H9 (cell line): ENCODE results near the gene ADAMTS15. TPM values are rescaled to one million over a fixed set of nuclear protein-coding genes. Genes with fewer than 3 reads are reported as not detected.

Experiments
- DNase-seq: peaks from one replicate; pipeline ENCODE4 v3.0.0-alpha.2; 2017
- H2AFZ ChIP-seq: one replicate; pipeline ENCODE4 v1.6.1; 2013; ENCODE audit warnings: mild to moderate bottlenecking, low read length, control low read depth, moderate library complexity
- H2AK5ac ChIP-seq: 2 replicates; pipeline ENCODE4 v1.6.1; 2013; ENCODE audit warnings: low read length, control low read depth, mixed read lengths; ENCODE audit not compliant: insufficient read length
- H2BK120ac ChIP-seq: one replicate; pipeline ENCODE4 v1.6.1; 2013; ENCODE audit warnings: low read depth, mild to moderate bottlenecking, low read length, control low read depth, inconsistent platforms; ENCODE audit not compliant: poor library complexity, severe bottlenecking
- H2BK12ac ChIP-seq: 2 replicates; pipeline ENCODE4 v1.6.1; 2013; ENCODE audit warnings: low read length, control low read depth, mixed read lengths, low read depth; ENCODE audit not compliant: insufficient read length
- H2BK15ac ChIP-seq: 2 replicates; pipeline ENCODE4 v1.6.1; 2013; ENCODE audit warnings: low read depth, low read length, control low read depth
- H2BK20ac ChIP-seq: one replicate; pipeline ENCODE4 v1.6.1; 2013; ENCODE audit warnings: low read depth, mild to moderate bottlenecking, low read length, control low read depth, inconsistent platforms; ENCODE audit not compliant: poor library complexity, severe bottlenecking
- H2BK5ac ChIP-seq: 2 replicates; pipeline ENCODE4 v1.6.1; 2013; ENCODE audit warnings: low read length, control low read depth, mixed read lengths; ENCODE audit not compliant: insufficient read length
- H3K14ac ChIP-seq: 2 replicates; pipeline ENCODE4 v1.6.1; 2013; ENCODE audit warnings: low read length, control low read depth; ENCODE audit not compliant: insufficient read depth
- H3K18ac ChIP-seq: 2 replicates; pipeline ENCODE4 v1.6.1; 2013; ENCODE audit warnings: low read depth, mild to moderate bottlenecking, mixed read lengths, low read length, control low read depth; ENCODE audit not compliant: insufficient read length
- H3K23ac ChIP-seq: 2 replicates; pipeline ENCODE4 v1.6.1; 2013; ENCODE audit warnings: low read length, control low read depth, mixed read lengths, low read depth; ENCODE audit not compliant: insufficient read length
- H3K23me2 ChIP-seq: 2 replicates; pipeline ENCODE4 v1.6.1; 2013; ENCODE audit warnings: low read depth, mild to moderate bottlenecking, mixed read lengths, low read length, control low read depth; ENCODE audit not compliant: insufficient read length, poor library complexity, severe bottlenecking
- H3K27ac ChIP-seq: 2 replicates; pipeline ENCODE4 v1.5.1; 2013; ENCODE audit warnings: low read length, control low read depth, mixed read lengths, low read depth; ENCODE audit not compliant: insufficient read length
- H3K27me3 ChIP-seq: 2 replicates; pipeline ENCODE4 v1.6.1; 2013; ENCODE audit warnings: low read length, control low read depth, inconsistent platforms; ENCODE audit not compliant: insufficient read depth
- H3K4ac ChIP-seq: 2 replicates; pipeline ENCODE4 v1.6.1; 2013; ENCODE audit warnings: low read depth, mild to moderate bottlenecking, control low read depth, inconsistent platforms, low read length, moderate library complexity
- H3K4me1 ChIP-seq: 2 replicates; pipeline ENCODE4 v1.6.1; 2013; ENCODE audit warnings: low read length, control low read depth, inconsistent platforms; ENCODE audit not compliant: insufficient read depth
- H3K4me2 ChIP-seq: 2 replicates; pipeline ENCODE4 v1.6.1; 2013; ENCODE audit warnings: low read length, control low read depth, mixed read lengths; ENCODE audit not compliant: insufficient read length, insufficient read depth
- H3K56ac ChIP-seq: 2 replicates; pipeline ENCODE4 v1.6.1; 2013; ENCODE audit warnings: low read depth, mild to moderate bottlenecking, mixed read lengths, low read length, control low read depth; ENCODE audit not compliant: insufficient read length
- H3K79me1 ChIP-seq: 2 replicates; pipeline ENCODE4 v1.6.1; 2013; ENCODE audit warnings: low read depth, mild to moderate bottlenecking, moderate library complexity, low read length, control low read depth, inconsistent platforms; ENCODE audit not compliant: insufficient read depth, poor library complexity, severe bottlenecking
- H3K79me2 ChIP-seq: 2 replicates; pipeline ENCODE4 v1.6.1; 2013; ENCODE audit warnings: low read length, control low read depth, inconsistent platforms; ENCODE audit not compliant: insufficient read depth
- H3K9ac ChIP-seq: 2 replicates; pipeline ENCODE4 v1.6.1; 2013; ENCODE audit warnings: low read length, control low read depth, mixed read lengths; ENCODE audit not compliant: insufficient read length; ENCODE audit errors: extremely low read depth
- H3K9me3 ChIP-seq: one replicate; pipeline ENCODE4 v1.6.1; 2013; ENCODE audit warnings: low read depth, low read length, inconsistent platforms; ENCODE audit not compliant: control insufficient read depth
- H3T11ph ChIP-seq: one replicate; pipeline ENCODE4 v1.6.1; 2013; ENCODE audit warnings: mild to moderate bottlenecking, low read length, control low read depth, inconsistent platforms
- H4K20me1 ChIP-seq: one replicate; pipeline ENCODE4 v1.6.1; 2013; ENCODE audit not compliant: control insufficient read depth, insufficient read length, insufficient read depth
- H4K5ac ChIP-seq: 2 replicates; pipeline ENCODE4 v1.6.1; 2013; ENCODE audit warnings: low read depth, mild to moderate bottlenecking, mixed read lengths, low read length, control low read depth; ENCODE audit not compliant: insufficient read length
- H4K8ac ChIP-seq: replicated peaks from 2 replicates; pipeline ENCODE4 v1.6.1; 2013; ENCODE audit warnings: low read length, control low read depth, mixed read lengths, low read depth; ENCODE audit not compliant: insufficient read length
- H4K91ac ChIP-seq: 2 replicates; pipeline ENCODE4 v1.6.1; 2013; ENCODE audit warnings: low read depth, mild to moderate bottlenecking, moderate library complexity, mixed read lengths, low read length, control low read depth; ENCODE audit not compliant: insufficient read length
- H3K27ac Mint-ChIP-seq, 3 experiments: 2 replicates in 2 of 3; 3 replicates in 1 of 3; pipeline ENCODE4 v1.8.0; 2020 to 2021; ENCODE audit warnings: mixed read lengths in 3 of 3, mild to moderate bottlenecking in 1 of 3, moderate library complexity in 1 of 3
- H3K27me3 Mint-ChIP-seq: 2 replicates; pipeline ENCODE4 v1.8.0; 2021; ENCODE audit warnings: low read depth, mild to moderate bottlenecking, moderate library complexity, mixed read lengths
- H3K36me3 Mint-ChIP-seq, 3 experiments: 2 replicates in 2 of 3; 3 replicates in 1 of 3; pipeline ENCODE4 v1.8.0; 2020 to 2021; ENCODE audit warnings: low read depth in 3 of 3, mixed read lengths in 3 of 3; ENCODE audit not compliant: insufficient read depth in 1 of 3
- H3K4me1 Mint-ChIP-seq, 2 experiments: 2 replicates each; pipeline ENCODE4 v1.8.0; 2020; ENCODE audit warnings: mixed read lengths in 2 of 2
- H3K4me3 Mint-ChIP-seq, 2 experiments: 2 replicates in 1 of 2; 3 replicates in 1 of 2; pipeline ENCODE4 v1.8.0; 2020 to 2021; ENCODE audit warnings: mild to moderate bottlenecking in 2 of 2, mixed read lengths in 2 of 2, moderate library complexity in 1 of 2
- H3K9me3 Mint-ChIP-seq, 2 experiments: 2 replicates in 1 of 2; 3 replicates in 1 of 2; pipeline ENCODE4 v1.8.0; 2020; ENCODE audit warnings: mild to moderate bottlenecking in 2 of 2, mixed read lengths in 2 of 2, moderate library complexity in 1 of 2
- WGBS: extraction: QIAGEN DNeasy Blood & Tissue Kit; methylation state at CpG from one replicate; pipeline ENCODE4 v1.1.7; 2013; ENCODE audit warnings: missing lambda C conversion rate, low lambda C conversion rate, mixed read lengths; ENCODE audit not compliant: insufficient read length; ENCODE audit errors: extremely low coverage; 5-methylcytosine and 5-hydroxymethylcytosine counted together
- total RNA-seq: library from RNA; stranded (reverse); gene quantifications from 2 replicates; pipeline ENCODE4 v1.2.1, GENCODE V29; 2021
- TF ChIP-seq, protein P1 (sequence below): fragments of 200-600 bp; sonication (generic); conservative IDR thresholded peaks from 3 replicates; pipeline ENCODE4 v1.8.0; 2021; ENCODE audit warnings: antibody characterized with exemption, mild to moderate bottlenecking

The ADAMTS15 gene
- total RNA-seq, 1 experiment from 2014 or later, result 1.3 TPM

DNA sequence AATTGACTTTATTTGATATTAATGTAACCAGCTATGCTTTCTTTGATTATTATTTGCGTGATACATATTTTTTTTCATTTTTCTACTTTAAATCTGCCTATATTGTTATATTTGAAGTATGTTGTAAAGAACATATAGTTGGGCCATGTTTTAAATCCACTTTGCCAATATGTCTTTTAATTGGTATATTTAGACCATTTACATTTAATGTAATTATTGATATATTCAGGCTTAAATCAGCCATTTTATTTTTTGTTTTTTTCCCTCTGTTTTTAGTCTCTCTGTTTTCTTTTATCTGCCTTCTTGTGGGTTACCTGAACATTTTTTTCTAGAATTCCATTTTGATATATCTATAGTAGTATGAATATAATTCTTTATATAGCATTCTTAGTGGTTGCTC lies 55.9 kb downstream of the ADAMTS15 start:
- no peak overlapping the region for H2AK5ac ChIP-seq
- no peaks in the 10 kb centered on the region for H3K23me2 ChIP-seq
- H3K18ac ChIP-seq, result no peak overlapping the region
- no peaks in the 10 kb centered on the region for H4K20me1 ChIP-seq
- no peak overlapping the region for H4K8ac ChIP-seq
- H3K79me2 ChIP-seq, result no peaks in the 10 kb centered on the region
- H2BK120ac ChIP-seq, result no peak overlapping the region
- H4K5ac ChIP-seq, result no peak overlapping the region
- TF ChIP-seq, protein P1, sequence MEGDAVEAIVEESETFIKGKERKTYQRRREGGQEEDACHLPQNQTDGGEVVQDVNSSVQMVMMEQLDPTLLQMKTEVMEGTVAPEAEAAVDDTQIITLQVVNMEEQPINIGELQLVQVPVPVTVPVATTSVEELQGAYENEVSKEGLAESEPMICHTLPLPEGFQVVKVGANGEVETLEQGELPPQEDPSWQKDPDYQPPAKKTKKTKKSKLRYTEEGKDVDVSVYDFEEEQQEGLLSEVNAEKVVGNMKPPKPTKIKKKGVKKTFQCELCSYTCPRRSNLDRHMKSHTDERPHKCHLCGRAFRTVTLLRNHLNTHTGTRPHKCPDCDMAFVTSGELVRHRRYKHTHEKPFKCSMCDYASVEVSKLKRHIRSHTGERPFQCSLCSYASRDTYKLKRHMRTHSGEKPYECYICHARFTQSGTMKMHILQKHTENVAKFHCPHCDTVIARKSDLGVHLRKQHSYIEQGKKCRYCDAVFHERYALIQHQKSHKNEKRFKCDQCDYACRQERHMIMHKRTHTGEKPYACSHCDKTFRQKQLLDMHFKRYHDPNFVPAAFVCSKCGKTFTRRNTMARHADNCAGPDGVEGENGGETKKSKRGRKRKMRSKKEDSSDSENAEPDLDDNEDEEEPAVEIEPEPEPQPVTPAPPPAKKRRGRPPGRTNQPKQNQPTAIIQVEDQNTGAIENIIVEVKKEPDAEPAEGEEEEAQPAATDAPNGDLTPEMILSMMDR, result no peak
- H3K9ac ChIP-seq, result no peak overlapping the region
- Mint-ChIP-seq H3K4me3 (no peak overlapping the region), H3K4me1 (peaks cover 8% of the 10 kb centered on the region in 2 experiments), H3K27ac (no peak overlapping the region), H3K9me3 (peaks cover 43 to 49% of the 10 kb centered on the region in 2 experiments), H3K27me3 (no peaks in the 10 kb centered on the region; the same call in none of the 2 replicates), H3K36me3 (peaks cover 19 to 42% (median 19%) of the 10 kb centered on the region in 3 experiments)
- H2BK15ac ChIP-seq, result no peak overlapping the region
- H3K4me2 ChIP-seq, result no peak overlapping the region
- no peak overlapping the region for H2BK12ac ChIP-seq
- peaks cover 14% of the 10 kb centered on the region for H3K9me3 ChIP-seq
- H3K4me1 ChIP-seq, result no peaks in the 10 kb centered on the region
- no peak overlapping the region for H4K91ac ChIP-seq
- no peaks in the 10 kb centered on the region for H3K27me3 ChIP-seq
- no peak overlapping the region for H3K4ac ChIP-seq
- no peak overlapping the region for H3K23ac ChIP-seq
- H2AFZ ChIP-seq, result no peak overlapping the region
- H3K79me1 ChIP-seq, result no peaks in the 10 kb centered on the region
- no peak overlapping the region for H3T11ph ChIP-seq
- DNase-seq, result no peak
- H2BK5ac ChIP-seq, result no peak overlapping the region
- WGBS, result no CpG with 5 or more reads among the region's 1 CpG
- no peak overlapping the region for H3K56ac ChIP-seq
- no peak overlapping the region for H3K27ac ChIP-seq
- no peak overlapping the region for H2BK20ac ChIP-seq
- H3K14ac ChIP-seq, result no peak overlapping the region
